Middle frontal gyrus (tissue), 1 donor: ENCODE measurements around the gene OR2M4.
"Not testable (repeated sequence)": the region's sequence is repeated elsewhere in the genome, so short reads cannot be mapped to it uniquely, and the experiment has no call there.

Experiments used
- DNase-seq: peaks from one replicate; pipeline ENCODE4 v3.0.0-alpha.2; 2015; ENCODE audit warnings: low spot score; ENCODE audit errors: extremely low spot score

The OR2M4 gene

GRCh38 chr1:248231117-248231516 is at the start of gene OR2M4:
TSS of gene OR2M4 (plus strand) at chr1:248231417. CDS start at chr1:248238929, 7,512 bp downstream.
- DNase-seq: no peak

- DNase-seq: no peak
Measured at GRCh38 chr1:248183996-248184395, 47.2 kb upstream of the OR2M4 start.

- DNase-seq: no peak
Measured at GRCh38 chr1:248187363-248187762, 43.9 kb upstream of the OR2M4 start.

- DNase-seq: no peak
Measured at GRCh38 chr1:248189026-248189425, 42.2 kb upstream of the OR2M4 start.

- DNase-seq: no peak
Measured at GRCh38 chr1:248194117-248194516, 37.1 kb upstream of the OR2M4 start.

- DNase-seq: no peak
Measured at GRCh38 chr1:248196965-248197364, 34.3 kb upstream of the OR2M4 start, which contains the start of gene OR2M3. TSS of gene OR2M3 (plus strand) at chr1:248197265. CDS start at chr1:248203068, 5,803 bp downstream.

- DNase-seq: no peak
Measured at GRCh38 chr1:248215880-248216279, 15.3 kb upstream of the OR2M4 start.

- DNase-seq: no peak
Measured at GRCh38 chr1:248225537-248225936, 5.7 kb upstream of the OR2M4 start.

- no peak for DNase-seq
Measured at GRCh38 chr1:248229360-248229908, 1.8 kb upstream of the OR2M4 start.

- no peak for DNase-seq
Measured at GRCh38 chr1:248239478-248239877, 8.3 kb downstream of the OR2M4 start.

GRCh38 chr1:248243204-248243603 is 12.0 kb downstream of the OR2M4 start:
- DNase-seq: no peak

GRCh38 chr1:248259309-248259708 is 28.1 kb downstream of the OR2M4 start:
- not testable (repeated sequence) for DNase-seq

- no peak for DNase-seq
Measured at GRCh38 chr1:248268178-248268577, 37.0 kb downstream of the OR2M4 start.

GRCh38 chr1:248273225-248273624 is 42.0 kb downstream of the OR2M4 start:
- DNase-seq: not testable (repeated sequence)

- no peak for DNase-seq
Measured at GRCh38 chr1:248277876-248278275, 46.7 kb downstream of the OR2M4 start, which contains the start of gene OR2T33. TSS of gene OR2T33 (minus strand) at chr1:248277976. CDS start at chr1:248273814, 4,162 bp downstream.

GRCh38 chr1:248288391-248288790 is 57.2 kb downstream of the OR2M4 start:
- no peak for DNase-seq
